ENCODE data around the gene ITGB3.

GRCh38 chr17:47235923-47236322 is 17.7 kb upstream of the ITGB3 start:
- TF ChIP-seq CTCF (IDR thresholded peaks at IDR 0.05 in 8 of 11, conservative IDR thresholded peaks at IDR 0.05 in 3 of 11) (no peak), POLR2A (IDR thresholded peaks at IDR 0.05) (no peak)

All from spleen (tissue), 7 donors.